ENCODE data around the gene DNAJC21.
A peak's percentile ranks its signal among the peaks of the same experiment; 100 is the strongest.

The DNAJC21 gene

DNA sequence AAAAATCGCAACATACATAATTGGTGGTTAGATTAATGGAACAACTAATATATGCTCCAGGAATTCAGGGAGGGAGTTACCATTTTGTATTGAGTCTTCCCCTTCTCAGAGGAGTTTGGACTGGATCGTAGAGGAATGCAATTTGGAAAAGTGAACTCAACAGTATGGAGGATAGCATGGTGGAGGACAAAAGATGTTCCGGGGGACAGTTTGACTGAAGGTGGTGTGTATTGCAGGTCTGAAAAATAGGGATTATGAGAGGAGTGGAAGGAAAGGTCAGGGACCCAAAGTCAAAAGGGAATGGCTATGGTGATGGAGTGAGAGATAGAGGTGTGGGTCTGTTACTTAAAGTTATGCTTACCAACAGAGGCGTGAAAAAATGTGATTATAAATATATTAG lies 1.5 kb downstream of the DNAJC21 start:
- Histone ChIP-seq H3K36me3 (ENCODE audit: control insufficient read depth in 5 of 5, insufficient read depth in 5 of 5, low read length in 5 of 5) (peaks cover 5 to 14% (median 7%) of the 10 kb centered on the region in 5 donors), H3K9me3 (ENCODE audit: control insufficient read depth in 5 of 5, low read length in 5 of 5) (no peaks in the 10 kb centered on the region), H3K27me3 (ENCODE audit: control insufficient read depth in 5 of 5, insufficient read depth in 4 of 5, low read length in 5 of 5) (no peaks in the 10 kb centered on the region), H3K4me1 (ENCODE audit: control insufficient read depth in 5 of 5, insufficient read depth in 5 of 5, low read length in 5 of 5) (peaks cover 0 to 20% (median 19%) of the 10 kb centered on the region in 5 donors), H3K27ac (ENCODE audit: low read depth, low read length) (no peak overlapping the region), H3K4me3 (ENCODE audit: low read depth in 1 of 5, low read length in 5 of 5) (peak overlapping the region; percentile 80 to 98 (median 84)), H3K9ac (ENCODE audit: low read length in 5 of 5) (peak overlapping the region in 4 of 5 donors; percentile 82 to 97 (median 88))

- Histone ChIP-seq H3K27ac (ENCODE audit: low read depth, low read length) (no peak overlapping the region), H3K4me1 (ENCODE audit: control insufficient read depth in 5 of 5, insufficient read depth in 5 of 5, low read length in 5 of 5) (peaks cover 0 to 20% (median 19%) of the 10 kb centered on the region in 5 donors), H3K36me3 (ENCODE audit: control insufficient read depth in 5 of 5, insufficient read depth in 5 of 5, low read length in 5 of 5) (peaks cover 12 to 24% (median 17%) of the 10 kb centered on the region in 5 donors), H3K4me3 (ENCODE audit: low read depth in 1 of 5, low read length in 5 of 5) (no peak overlapping the region), H3K27me3 (ENCODE audit: control insufficient read depth in 5 of 5, insufficient read depth in 4 of 5, low read length in 5 of 5) (no peaks in the 10 kb centered on the region), H3K9ac (ENCODE audit: low read length in 5 of 5) (no peak overlapping the region), H3K9me3 (ENCODE audit: control insufficient read depth in 5 of 5, low read length in 5 of 5) (no peaks in the 10 kb centered on the region)
Measured at GRCh38 chr5:34932947-34933346, 3.6 kb downstream of the DNAJC21 start.

DNA sequence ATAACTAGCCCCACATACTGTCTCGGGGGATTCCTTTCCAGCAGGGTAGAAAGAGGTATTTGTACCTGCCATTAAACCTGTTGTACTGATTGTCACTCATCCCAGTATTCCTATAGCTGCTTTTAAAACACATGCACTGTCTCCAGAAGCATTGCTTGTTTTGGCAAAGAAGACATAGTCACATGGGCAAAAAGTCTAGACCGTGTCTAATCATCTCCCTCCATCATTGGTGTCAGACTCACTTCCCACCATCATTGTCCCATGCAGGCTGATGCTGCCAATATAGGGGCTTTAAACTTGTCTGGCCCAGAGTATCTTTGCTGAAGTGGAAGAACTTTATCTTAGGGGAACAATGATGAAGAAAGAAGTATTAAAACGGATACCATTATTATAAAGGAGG lies 12.6 kb downstream of the DNAJC21 start:
- no peaks in the 10 kb centered on the region for H3K9me3 ChIP-seq (ENCODE audit: control insufficient read depth in 5 of 5, low read length in 5 of 5)
- H3K27ac ChIP-seq (ENCODE audit: low read depth, low read length), result no peak overlapping the region
- H3K27me3 ChIP-seq (ENCODE audit: control insufficient read depth in 5 of 5, insufficient read depth in 4 of 5, low read length in 5 of 5), result no peaks in the 10 kb centered on the region
- H3K4me1 ChIP-seq (ENCODE audit: control insufficient read depth in 5 of 5, insufficient read depth in 5 of 5, low read length in 5 of 5), result no peaks in the 10 kb centered on the region
- H3K9ac ChIP-seq (ENCODE audit: low read length in 5 of 5), result no peak overlapping the region
- H3K4me3 ChIP-seq (ENCODE audit: low read depth in 1 of 5, low read length in 5 of 5), result no peak overlapping the region
- H3K36me3 ChIP-seq (ENCODE audit: control insufficient read depth in 5 of 5, insufficient read depth in 5 of 5, low read length in 5 of 5), result peaks cover 52 to 80% (median 55%) of the 10 kb centered on the region in 5 donors

DNA sequence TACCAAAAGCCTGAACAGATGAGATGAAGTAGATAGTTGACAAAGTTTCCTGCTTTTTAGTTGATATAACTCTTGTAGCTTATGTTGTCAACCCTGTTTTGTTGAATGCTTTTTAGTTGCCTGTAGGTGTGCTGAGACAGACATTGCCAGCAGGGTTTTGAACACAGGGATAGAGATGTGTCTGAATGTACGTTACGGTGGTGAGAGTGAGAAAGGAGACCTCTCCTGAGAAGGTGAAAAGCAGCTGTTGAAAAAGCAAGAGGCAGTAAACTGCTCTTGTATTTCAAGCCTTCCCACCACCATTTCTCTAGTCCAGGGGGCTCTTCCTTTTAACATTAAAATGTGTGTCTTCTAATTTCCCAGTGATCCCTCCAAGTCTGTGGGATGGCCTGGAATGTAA lies 14.7 kb downstream of the DNAJC21 start:
- peaks cover 35 to 60% (median 49%) of the 10 kb centered on the region in 5 donors for H3K36me3 ChIP-seq (ENCODE audit: control insufficient read depth in 5 of 5, insufficient read depth in 5 of 5, low read length in 5 of 5)
- H3K27me3 ChIP-seq (ENCODE audit: control insufficient read depth in 5 of 5, insufficient read depth in 4 of 5, low read length in 5 of 5), result no peaks in the 10 kb centered on the region
- H3K9me3 ChIP-seq (ENCODE audit: control insufficient read depth in 5 of 5, low read length in 5 of 5), result no peaks in the 10 kb centered on the region
- no peak overlapping the region for H3K27ac ChIP-seq (ENCODE audit: low read depth, low read length)
- no peak overlapping the region for H3K4me3 ChIP-seq (ENCODE audit: low read depth in 1 of 5, low read length in 5 of 5)
- no peak overlapping the region for H3K9ac ChIP-seq (ENCODE audit: low read length in 5 of 5)
- no peaks in the 10 kb centered on the region for H3K4me1 ChIP-seq (ENCODE audit: control insufficient read depth in 5 of 5, insufficient read depth in 5 of 5, low read length in 5 of 5)

- Histone ChIP-seq H3K4me3 (ENCODE audit: low read depth in 1 of 5, low read length in 5 of 5) (no peak overlapping the region), H3K4me1 (ENCODE audit: control insufficient read depth in 5 of 5, insufficient read depth in 5 of 5, low read length in 5 of 5) (no peaks in the 10 kb centered on the region), H3K9me3 (ENCODE audit: control insufficient read depth in 5 of 5, low read length in 5 of 5) (no peaks in the 10 kb centered on the region), H3K27ac (ENCODE audit: low read depth, low read length) (no peak overlapping the region), H3K36me3 (ENCODE audit: control insufficient read depth in 5 of 5, insufficient read depth in 5 of 5, low read length in 5 of 5) (peaks cover 38 to 60% (median 52%) of the 10 kb centered on the region in 5 donors), H3K27me3 (ENCODE audit: control insufficient read depth in 5 of 5, insufficient read depth in 4 of 5, low read length in 5 of 5) (no peaks in the 10 kb centered on the region), H3K9ac (ENCODE audit: low read length in 5 of 5) (no peak overlapping the region)
Measured at GRCh38 chr5:34944460-34945047, 15.2 kb downstream of the DNAJC21 start.

GRCh38 chr5:34957321-34957720 lies 28.0 kb downstream of the DNAJC21 start:
- Histone ChIP-seq H3K4me3 (ENCODE audit: low read depth in 1 of 5, low read length in 5 of 5) (no peak overlapping the region), H3K9me3 (ENCODE audit: control insufficient read depth in 5 of 5, low read length in 5 of 5) (no peaks in the 10 kb centered on the region), H3K27me3 (ENCODE audit: control insufficient read depth in 5 of 5, insufficient read depth in 4 of 5, low read length in 5 of 5) (no peaks in the 10 kb centered on the region), H3K4me1 (ENCODE audit: control insufficient read depth in 5 of 5, insufficient read depth in 5 of 5, low read length in 5 of 5) (peaks cover 0 to 10% (median 0%) of the 10 kb centered on the region in 5 donors), H3K27ac (ENCODE audit: low read depth, low read length) (peak overlapping the region; percentile 23), H3K9ac (ENCODE audit: low read length in 5 of 5) (no peak overlapping the region), H3K36me3 (ENCODE audit: control insufficient read depth in 5 of 5, insufficient read depth in 5 of 5, low read length in 5 of 5) (peaks cover 10 to 21% (median 13%) of the 10 kb centered on the region in 5 donors)

GRCh38 chr5:34957857-34958690 lies 28.7 kb downstream of the DNAJC21 start:
- peaks cover 0 to 10% (median 0%) of the 10 kb centered on the region in 5 donors for H3K4me1 ChIP-seq (ENCODE audit: control insufficient read depth in 5 of 5, insufficient read depth in 5 of 5, low read length in 5 of 5)
- H3K27me3 ChIP-seq (ENCODE audit: control insufficient read depth in 5 of 5, insufficient read depth in 4 of 5, low read length in 5 of 5), result no peaks in the 10 kb centered on the region
- peak overlapping the region; percentile 23 for H3K27ac ChIP-seq (ENCODE audit: low read depth, low read length)
- H3K36me3 ChIP-seq (ENCODE audit: control insufficient read depth in 5 of 5, insufficient read depth in 5 of 5, low read length in 5 of 5), result peaks cover 9 to 15% (median 12%) of the 10 kb centered on the region in 5 donors
- H3K9ac ChIP-seq (ENCODE audit: low read length in 5 of 5), result peak overlapping the region in 1 of 5 donors; percentile 53
- H3K9me3 ChIP-seq (ENCODE audit: control insufficient read depth in 5 of 5, low read length in 5 of 5), result no peaks in the 10 kb centered on the region
- no peak overlapping the region for H3K4me3 ChIP-seq (ENCODE audit: low read depth in 1 of 5, low read length in 5 of 5)

GRCh38 chr5:34959323-34959722 lies 30.0 kb downstream of the DNAJC21 start:
- Histone ChIP-seq H3K27ac (ENCODE audit: low read depth, low read length) (no peak overlapping the region), H3K27me3 (ENCODE audit: control insufficient read depth in 5 of 5, insufficient read depth in 4 of 5, low read length in 5 of 5) (no peaks in the 10 kb centered on the region), H3K4me1 (ENCODE audit: control insufficient read depth in 5 of 5, insufficient read depth in 5 of 5, low read length in 5 of 5) (peaks cover 0 to 10% (median 0%) of the 10 kb centered on the region in 5 donors), H3K9ac (ENCODE audit: low read length in 5 of 5) (no peak overlapping the region), H3K36me3 (ENCODE audit: control insufficient read depth in 5 of 5, insufficient read depth in 5 of 5, low read length in 5 of 5) (peaks cover 3 to 9% (median 5%) of the 10 kb centered on the region in 5 donors), H3K4me3 (ENCODE audit: low read depth in 1 of 5, low read length in 5 of 5) (no peak overlapping the region), H3K9me3 (ENCODE audit: control insufficient read depth in 5 of 5, low read length in 5 of 5) (no peaks in the 10 kb centered on the region)

GRCh38 chr5:34967540-34967939 lies 38.2 kb downstream of the DNAJC21 start:
- Histone ChIP-seq H3K4me3 (ENCODE audit: low read depth in 1 of 5, low read length in 5 of 5) (no peak overlapping the region), H3K36me3 (ENCODE audit: control insufficient read depth in 5 of 5, insufficient read depth in 5 of 5, low read length in 5 of 5) (no peaks in the 10 kb centered on the region), H3K27me3 (ENCODE audit: control insufficient read depth in 5 of 5, insufficient read depth in 4 of 5, low read length in 5 of 5) (no peaks in the 10 kb centered on the region), H3K9ac (ENCODE audit: low read length in 5 of 5) (no peak overlapping the region), H3K27ac (ENCODE audit: low read depth, low read length) (no peak overlapping the region), H3K9me3 (ENCODE audit: control insufficient read depth in 5 of 5, low read length in 5 of 5) (no peaks in the 10 kb centered on the region), H3K4me1 (ENCODE audit: control insufficient read depth in 5 of 5, insufficient read depth in 5 of 5, low read length in 5 of 5) (no peaks in the 10 kb centered on the region)

DNA sequence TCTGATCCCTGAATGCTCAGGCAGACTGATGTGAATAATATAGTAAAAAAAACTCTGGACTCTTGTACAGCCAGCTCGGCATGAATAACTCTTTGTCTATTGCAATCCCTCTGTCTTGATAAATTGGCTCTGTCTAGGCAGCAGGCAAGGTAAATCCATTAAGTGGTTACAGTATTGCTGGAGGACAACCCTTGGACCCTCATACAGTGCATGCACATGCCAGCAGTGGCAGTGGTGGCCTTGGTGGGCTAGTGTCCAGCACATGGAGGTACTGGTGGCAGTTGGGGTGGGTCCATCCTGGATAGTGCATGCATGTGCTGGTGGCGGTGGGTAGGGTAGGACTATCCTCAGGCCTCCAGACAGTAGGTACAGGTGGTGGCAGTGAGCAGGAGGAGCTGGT lies 38.9 kb downstream of the DNAJC21 start:
- Histone ChIP-seq H3K27me3 (ENCODE audit: control insufficient read depth in 5 of 5, insufficient read depth in 4 of 5, low read length in 5 of 5) (no peaks in the 10 kb centered on the region), H3K36me3 (ENCODE audit: control insufficient read depth in 5 of 5, insufficient read depth in 5 of 5, low read length in 5 of 5) (no peaks in the 10 kb centered on the region), H3K4me3 (ENCODE audit: low read depth in 1 of 5, low read length in 5 of 5) (no peak overlapping the region), H3K4me1 (ENCODE audit: control insufficient read depth in 5 of 5, insufficient read depth in 5 of 5, low read length in 5 of 5) (no peaks in the 10 kb centered on the region), H3K9ac (ENCODE audit: low read length in 5 of 5) (no peak overlapping the region), H3K9me3 (ENCODE audit: control insufficient read depth in 5 of 5, low read length in 5 of 5) (no peaks in the 10 kb centered on the region), H3K27ac (ENCODE audit: low read depth, low read length) (no peak overlapping the region)

Measured in subcutaneous abdominal adipose tissue (tissue), 5 donors.